HG03439 (cell line): ENCODE results near the gene AKAP6.
A peak's percentile ranks its signal among the peaks of the same experiment; 100 is the strongest.

ENCODE experiments used
- ATAC-seq: cut with Tn5 transposase; IDR thresholded peaks from one replicate; pipeline ENCODE4 v1.9.1; 2021; ENCODE audit warnings: mild to moderate bottlenecking, moderate library complexity; ENCODE audit not compliant: unreplicated experiment

The AKAP6 gene

GRCh38 chr14:32696325-32697091 is 367.4 kb downstream of the AKAP6 start:
- no peak for ATAC-seq

- no peak for ATAC-seq
These were observed 368.0 kb downstream of the AKAP6 start for GRCh38 chr14:32697114-32697513.

- ATAC-seq = no peak
These were observed 368.6 kb downstream of the AKAP6 start for GRCh38 chr14:32697704-32698103.

GRCh38 chr14:32698831-32699230 is 369.7 kb downstream of the AKAP6 start:
- no peak for ATAC-seq

- ATAC-seq = no peak
These were observed 372.4 kb downstream of the AKAP6 start for GRCh38 chr14:32701475-32701874.

- ATAC-seq = no peak
These were observed 373.0 kb downstream of the AKAP6 start for GRCh38 chr14:32702088-32702487.

GRCh38 chr14:32702562-32702961 is 373.5 kb downstream of the AKAP6 start:
- ATAC-seq = peak; percentile 83

- ATAC-seq = no peak
These were observed 374.1 kb downstream of the AKAP6 start for GRCh38 chr14:32703183-32703621.

GRCh38 chr14:32706721-32707519 is 377.8 kb downstream of the AKAP6 start:
- no peak for ATAC-seq

- no peak for ATAC-seq
These were observed 378.8 kb downstream of the AKAP6 start for GRCh38 chr14:32707742-32708500.

- ATAC-seq = no peak
These were observed 379.9 kb downstream of the AKAP6 start for GRCh38 chr14:32709027-32709426.

- no peak for ATAC-seq
These were observed 381.2 kb downstream of the AKAP6 start for GRCh38 chr14:32710231-32710671.

- ATAC-seq = no peak
These were observed 381.9 kb downstream of the AKAP6 start for GRCh38 chr14:32710731-32711680.

GRCh38 chr14:32713856-32714255 is 384.8 kb downstream of the AKAP6 start:
- ATAC-seq = no peak

- no peak for ATAC-seq
These were observed 390.5 kb downstream of the AKAP6 start for GRCh38 chr14:32719601-32720000.

- ATAC-seq = no peak
These were observed 391.8 kb downstream of the AKAP6 start for GRCh38 chr14:32720927-32721326.

GRCh38 chr14:32722631-32723183 is 393.6 kb downstream of the AKAP6 start:
- no peak for ATAC-seq

GRCh38 chr14:32724867-32725471 is 395.9 kb downstream of the AKAP6 start:
- ATAC-seq = no peak

- ATAC-seq = no peak
These were observed 397.4 kb downstream of the AKAP6 start for GRCh38 chr14:32726516-32726915.
